ENCODE results near the gene LMBR1.
"Not testable (repeated sequence)": the region's sequence is repeated elsewhere in the genome, so short reads cannot be mapped to it uniquely, and the experiment has no call there.

Gene LMBR1

GRCh38 chr7:156702399-156702798 lies 190.6 kb downstream of the LMBR1 start:
- DNase-seq (ENCODE audit: low spot score) = no peak
- no peak for TF ChIP-seq CTCF (IDR thresholded peaks at IDR 0.05; ENCODE audit: borderline replicate concordance, control extremely low read depth, extremely low read depth, insufficient read depth, missing control alignments)
- in situ Hi-C loops (cut with MboI; ENCODE audit: low sequenced_read_pairs, unreplicated experiment) = no loop called here

- DNase-seq (ENCODE audit: low spot score); in situ Hi-C loops (cut with MboI; ENCODE audit: low sequenced_read_pairs, unreplicated experiment): not testable (repeated sequence)
These were observed 191.2 kb downstream of the LMBR1 start for GRCh38 chr7:156701787-156702186.

DNA sequence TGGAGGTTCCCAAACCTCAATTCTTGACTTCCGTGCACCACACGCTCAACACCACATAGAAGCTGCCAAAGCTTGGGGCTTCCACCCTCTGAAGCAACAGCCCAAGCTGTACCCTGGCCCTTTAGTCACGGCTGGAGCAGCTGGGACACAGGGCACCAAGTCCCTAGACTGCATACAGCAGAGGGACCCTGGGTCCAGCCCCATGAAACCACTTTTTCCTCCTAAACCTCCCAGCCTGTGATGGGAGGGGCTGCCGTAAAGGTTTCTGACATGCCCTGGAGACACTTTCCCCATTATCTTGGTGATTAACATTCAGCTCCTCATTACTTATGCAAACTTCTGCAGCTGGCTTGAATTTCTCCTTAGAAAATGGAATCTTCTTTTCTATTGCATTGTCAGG lies 194.5 kb downstream of the LMBR1 start:
- in situ Hi-C loops (cut with MboI; ENCODE audit: low sequenced_read_pairs, unreplicated experiment) = not testable (repeated sequence)

GRCh38 chr7:156697283-156697682 lies 195.7 kb downstream of the LMBR1 start:
- DNase-seq (ENCODE audit: low spot score); in situ Hi-C loops (cut with MboI; ENCODE audit: low sequenced_read_pairs, unreplicated experiment): not testable (repeated sequence)

More for the DNA sequence above, 194.5 kb downstream of the LMBR1 start:
- not testable (repeated sequence) for DNase-seq (ENCODE audit: low spot score)

- DNase-seq (ENCODE audit: low spot score) = no peak
- no peak for TF ChIP-seq CTCF (IDR thresholded peaks at IDR 0.05; ENCODE audit: borderline replicate concordance, control extremely low read depth, extremely low read depth, insufficient read depth, missing control alignments)
- in situ Hi-C loops (cut with MboI; ENCODE audit: low sequenced_read_pairs, unreplicated experiment) = no loop called here
These were observed 199.4 kb downstream of the LMBR1 start for GRCh38 chr7:156693627-156694026.

DNA sequence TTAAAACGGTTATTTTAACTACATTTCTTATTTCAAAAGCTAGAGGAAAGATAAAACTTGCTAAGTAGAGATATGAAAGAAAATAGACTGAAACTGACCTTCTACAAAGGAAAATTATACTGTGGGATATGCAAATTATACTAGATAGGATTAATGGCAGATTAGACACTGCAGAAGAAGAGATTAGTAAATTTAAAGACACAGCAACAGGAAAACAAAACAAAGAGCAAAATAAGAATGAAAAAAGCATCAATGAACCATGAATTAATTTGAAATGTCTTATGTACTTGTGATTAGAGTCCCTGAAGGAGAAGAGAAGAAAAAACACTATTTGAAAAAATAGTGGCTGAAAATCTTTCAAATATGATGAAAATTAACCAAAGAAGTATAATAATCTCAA lies 200.1 kb downstream of the LMBR1 start:
- no peak for DNase-seq (ENCODE audit: low spot score)
- in situ Hi-C loops (cut with MboI; ENCODE audit: low sequenced_read_pairs, unreplicated experiment) = no loop called here
- no peak for TF ChIP-seq CTCF (IDR thresholded peaks at IDR 0.05; ENCODE audit: borderline replicate concordance, control extremely low read depth, extremely low read depth, insufficient read depth, missing control alignments)

GRCh38 chr7:156691764-156692163 lies 201.2 kb downstream of the LMBR1 start:
- in situ Hi-C loops (cut with MboI; ENCODE audit: low sequenced_read_pairs, unreplicated experiment) = no loop called here
- no peak for TF ChIP-seq CTCF (IDR thresholded peaks at IDR 0.05; ENCODE audit: borderline replicate concordance, control extremely low read depth, extremely low read depth, insufficient read depth, missing control alignments)
- DNase-seq (ENCODE audit: low spot score) = no peak

- in situ Hi-C loops (cut with MboI; ENCODE audit: low sequenced_read_pairs, unreplicated experiment) = no loop called here
- TF ChIP-seq CTCF (IDR thresholded peaks at IDR 0.05; ENCODE audit: borderline replicate concordance, control extremely low read depth, extremely low read depth, insufficient read depth, missing control alignments) = no peak
- DNase-seq (ENCODE audit: low spot score) = no peak
These were observed 208.3 kb downstream of the LMBR1 start for GRCh38 chr7:156684661-156685060.
